Measurements from ENCODE around the gene GPX1.
"Not testable (repeated sequence)": the region's sequence is repeated elsewhere in the genome, so short reads cannot be mapped to it uniquely, and the experiment has no call there.

- TF ChIP-seq CTCF (IDR thresholded peaks at IDR 0.05; ENCODE audit: low read depth, low read length, missing input control); RAD21 (IDR thresholded peaks at IDR 0.05); YY1 (IDR thresholded peaks at IDR 0.05); HNF4G (IDR thresholded peaks at IDR 0.05); TAF1 (conservative IDR thresholded peaks at IDR 0.05); REST (IDR thresholded peaks at IDR 0.05); ZBTB33 (IDR thresholded peaks at IDR 0.05); FOXA1 (IDR thresholded peaks at IDR 0.05): not testable (repeated sequence)
Measured at GRCh38 chr3:49357443-49358216, 523 bp downstream of the GPX1 start.
